HG02759 (cell line): ENCODE data around the gene SLC6A11.

ENCODE experiments used
- ATAC-seq: cut with Tn5 transposase; IDR thresholded peaks from one replicate; pipeline ENCODE4 v1.9.1; 2021; ENCODE audit warnings: mild to moderate bottlenecking, moderate library complexity; ENCODE audit not compliant: unreplicated experiment

Gene SLC6A11

GRCh38 chr3:10949197-10949596 is 133.2 kb downstream of the SLC6A11 start:
- ATAC-seq: no peak

DNA sequence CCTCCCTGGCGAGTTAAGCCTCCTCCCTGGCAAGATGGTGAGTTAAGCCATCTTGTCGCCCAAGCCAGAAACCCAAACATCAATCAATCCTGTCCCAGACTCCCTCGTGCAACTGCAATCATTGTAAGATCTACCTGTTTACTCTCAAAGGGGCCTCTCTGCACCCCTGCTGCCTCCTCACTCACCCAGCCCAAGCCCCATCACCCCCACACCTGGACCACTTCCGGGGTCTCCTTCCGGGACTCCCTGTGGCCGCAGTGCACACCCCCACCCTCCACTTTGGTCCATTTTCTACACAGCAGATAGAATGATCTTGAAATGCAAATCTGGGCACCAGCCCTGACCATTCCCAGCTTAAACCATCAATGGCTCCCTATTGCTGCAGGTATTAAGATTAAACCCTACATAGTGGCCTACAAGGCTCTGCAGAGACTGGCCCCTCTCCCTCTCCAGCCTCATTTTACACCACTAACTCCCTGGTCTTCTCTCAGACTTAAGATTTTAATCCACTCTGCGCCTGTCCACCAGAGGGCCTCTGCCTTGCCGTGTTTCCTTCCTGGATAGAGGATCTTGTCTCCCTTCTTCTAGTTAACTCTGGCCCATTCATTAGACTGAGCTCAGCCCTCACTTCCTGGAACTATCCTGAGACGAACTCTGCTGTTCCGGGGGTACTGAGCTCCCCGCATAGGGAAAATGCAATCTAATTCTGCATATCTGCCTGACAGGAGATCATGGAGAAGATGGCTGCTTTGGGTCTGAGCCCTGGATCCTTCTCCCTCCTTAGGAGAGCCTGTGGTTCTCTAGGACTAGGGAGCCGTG is 134.7 kb downstream of the SLC6A11 start:
- no peak for ATAC-seq

- no peak for ATAC-seq
Measured at GRCh38 chr3:10951295-10951926, 135.4 kb downstream of the SLC6A11 start.

- no peak for ATAC-seq
Measured at GRCh38 chr3:10952525-10952924, 136.5 kb downstream of the SLC6A11 start.

DNA sequence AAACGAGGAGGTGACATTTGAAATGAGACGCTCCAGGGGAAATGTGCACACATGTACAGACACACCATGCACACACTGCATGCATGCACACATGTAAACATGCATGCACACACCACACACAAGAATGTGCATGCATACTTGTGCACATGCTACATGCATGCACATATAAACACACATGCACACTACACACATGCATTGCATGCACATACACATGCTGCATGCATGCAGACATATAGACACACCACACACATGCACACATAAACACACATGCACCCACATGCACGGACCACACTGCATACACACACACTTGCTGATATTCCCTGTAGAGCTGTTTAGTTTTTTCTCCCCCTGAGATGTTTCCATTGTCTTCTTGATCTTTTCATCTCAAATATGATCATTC is 138.7 kb downstream of the SLC6A11 start:
- ATAC-seq: no peak

GRCh38 chr3:10955711-10956453 is 139.9 kb downstream of the SLC6A11 start:
- no peak for ATAC-seq

- no peak for ATAC-seq
Measured at GRCh38 chr3:10956531-10956930, 140.5 kb downstream of the SLC6A11 start.

DNA sequence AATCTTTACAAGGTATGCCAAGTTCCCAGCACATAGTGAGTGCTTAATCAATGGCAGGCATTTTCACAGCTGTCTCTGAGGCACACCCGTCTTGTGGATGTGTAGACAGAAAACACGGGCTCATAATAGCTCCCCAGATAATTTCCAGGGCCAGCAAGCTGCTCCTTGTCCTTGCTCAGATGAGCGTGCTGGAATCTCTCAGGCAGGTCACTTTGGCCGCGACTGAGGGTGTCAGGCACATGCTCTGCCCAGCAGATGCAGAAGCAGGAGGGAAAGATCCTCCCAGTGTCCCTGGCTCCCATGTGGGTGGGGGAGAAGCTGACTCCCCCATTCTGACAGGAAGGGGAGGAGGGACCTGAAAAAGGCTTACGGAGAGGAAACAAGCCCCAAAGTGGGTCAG is 141.0 kb downstream of the SLC6A11 start:
- ATAC-seq: no peak

DNA sequence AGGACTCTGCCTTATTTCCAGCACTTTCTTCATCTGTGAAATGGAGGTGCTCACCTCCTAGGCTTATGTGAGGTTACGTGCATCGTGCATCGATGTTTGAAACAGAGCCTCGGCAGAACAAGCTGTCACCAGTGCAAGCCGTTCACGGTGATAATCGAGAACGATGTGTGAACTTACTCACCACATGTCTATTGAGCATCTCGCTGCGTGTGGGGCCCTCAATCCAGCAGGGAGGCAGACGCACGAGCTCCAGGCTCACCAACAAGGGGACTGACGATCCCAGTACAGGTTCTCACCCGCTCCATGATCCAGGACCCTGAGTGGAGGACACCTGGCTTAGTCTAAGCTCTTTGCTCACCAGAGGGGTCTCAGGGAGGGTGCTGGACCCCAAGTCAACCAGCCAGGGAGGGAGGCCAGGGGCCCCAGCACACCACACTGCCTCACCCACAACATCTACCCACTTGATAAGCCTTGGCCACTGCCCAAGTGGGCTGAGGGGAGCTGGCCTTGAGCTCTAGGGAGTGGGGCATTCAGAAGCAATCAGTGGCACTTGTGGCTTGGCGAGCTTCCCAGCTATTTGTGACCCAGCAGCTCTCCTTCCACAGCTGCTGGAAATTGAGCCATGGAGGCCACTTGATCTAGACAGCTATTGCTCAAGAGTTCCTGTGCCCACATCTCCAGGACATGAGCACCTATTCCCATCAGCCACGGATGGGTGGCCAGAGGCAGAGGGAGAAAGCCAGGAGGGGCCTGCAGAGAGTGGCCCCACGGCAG is 142.1 kb downstream of the SLC6A11 start:
- ATAC-seq: no peak

- no peak for ATAC-seq
Measured at GRCh38 chr3:10960255-10960654, 144.2 kb downstream of the SLC6A11 start.

- ATAC-seq: no peak
Measured at GRCh38 chr3:10961921-10962320, 145.9 kb downstream of the SLC6A11 start.

DNA sequence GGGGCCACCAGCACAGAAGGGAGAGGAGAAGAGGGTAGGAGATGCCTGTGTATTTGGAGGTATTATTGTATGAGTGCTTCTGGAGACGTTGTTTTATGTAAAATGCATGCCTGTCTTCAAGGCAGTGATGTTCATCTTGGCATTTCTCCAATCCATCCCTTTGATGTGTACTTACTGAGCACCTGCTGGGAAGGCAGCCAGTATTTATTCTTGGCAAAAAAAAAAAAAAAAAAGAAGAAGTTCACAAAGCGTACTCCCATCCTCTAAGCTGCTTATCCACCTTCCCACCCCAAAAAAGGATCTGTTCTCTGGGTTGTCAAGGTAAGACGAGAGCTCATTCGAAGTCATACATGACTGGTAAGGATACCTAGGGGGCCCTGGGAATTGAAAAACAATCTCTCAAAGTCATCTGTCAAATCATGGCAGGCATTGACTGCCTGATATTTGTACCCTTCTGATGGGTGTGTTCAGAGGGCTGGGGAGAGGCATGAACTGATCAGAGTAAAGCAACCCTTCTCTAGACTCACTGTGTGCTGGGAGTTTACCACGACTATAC is 146.5 kb downstream of the SLC6A11 start:
- no peak for ATAC-seq

GRCh38 chr3:10964537-10965167 is 148.6 kb downstream of the SLC6A11 start:
- ATAC-seq: no peak

- no peak for ATAC-seq
Measured at GRCh38 chr3:10968401-10968800, 152.4 kb downstream of the SLC6A11 start.

DNA sequence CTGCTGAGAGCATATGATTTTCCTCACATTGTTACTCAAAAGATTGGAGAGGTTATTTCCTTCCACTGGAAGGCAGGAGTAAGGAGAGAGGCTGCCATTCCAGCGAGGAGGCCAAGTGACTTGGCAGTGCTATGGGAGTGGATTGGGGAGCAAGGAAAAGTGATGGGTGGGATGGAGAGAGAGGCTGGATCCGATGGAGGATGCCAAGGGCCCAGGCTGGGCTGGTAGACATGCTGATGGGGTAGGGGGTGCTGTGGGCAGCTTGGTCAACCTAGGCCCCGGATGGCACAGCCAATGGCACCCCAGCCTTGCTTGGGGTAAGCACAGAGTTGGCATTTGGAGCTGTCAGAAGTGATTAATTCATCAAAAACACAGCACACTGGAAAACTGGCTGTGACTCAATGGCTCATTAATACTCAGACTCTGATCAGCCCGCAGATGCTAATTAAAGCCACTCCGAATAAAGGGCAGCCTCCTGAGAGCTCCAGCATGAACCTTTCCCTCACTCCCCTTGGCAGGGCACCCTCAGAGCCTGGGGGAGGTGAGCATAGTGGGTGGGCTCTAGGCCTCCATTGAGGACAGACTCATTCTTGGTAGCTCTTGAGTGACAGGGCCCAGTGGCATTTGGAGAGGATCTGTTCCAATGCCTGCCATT is 154.4 kb downstream of the SLC6A11 start:
- ATAC-seq: no peak

DNA sequence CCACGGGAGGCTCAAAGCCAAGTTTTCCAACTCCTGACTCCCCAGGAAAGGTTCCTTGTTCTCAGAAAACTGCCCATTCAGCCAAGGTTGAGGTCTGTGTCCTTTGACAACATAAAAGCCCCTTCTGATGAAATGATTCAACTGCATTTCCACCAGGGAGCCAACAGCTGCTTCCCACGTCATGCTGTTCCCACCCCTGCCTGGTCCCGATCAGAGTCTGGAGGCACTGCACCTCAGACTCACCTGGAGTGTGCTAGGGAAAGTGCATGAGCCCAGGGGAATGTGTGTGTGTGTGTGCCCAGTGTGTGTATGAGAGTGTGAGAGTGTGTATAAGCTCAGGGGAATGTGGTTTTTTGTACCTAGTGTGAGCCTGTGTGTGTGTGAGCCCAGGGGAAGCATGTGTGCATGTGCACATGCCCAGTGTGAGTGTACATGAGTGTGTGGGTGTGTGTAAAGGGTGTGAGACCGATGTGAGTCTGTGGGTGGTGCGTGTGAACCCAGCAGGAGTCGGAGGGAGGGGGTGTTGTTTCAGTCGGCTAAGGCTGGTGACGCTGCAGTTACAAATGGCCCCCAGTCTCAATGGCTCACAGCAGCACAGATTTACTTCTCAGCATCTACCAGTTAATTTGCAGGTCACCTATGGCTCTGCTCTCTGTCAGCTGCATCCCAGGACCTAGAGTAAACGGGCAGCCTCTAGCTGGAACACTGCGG is 156.2 kb downstream of the SLC6A11 start:
- no peak for ATAC-seq

DNA sequence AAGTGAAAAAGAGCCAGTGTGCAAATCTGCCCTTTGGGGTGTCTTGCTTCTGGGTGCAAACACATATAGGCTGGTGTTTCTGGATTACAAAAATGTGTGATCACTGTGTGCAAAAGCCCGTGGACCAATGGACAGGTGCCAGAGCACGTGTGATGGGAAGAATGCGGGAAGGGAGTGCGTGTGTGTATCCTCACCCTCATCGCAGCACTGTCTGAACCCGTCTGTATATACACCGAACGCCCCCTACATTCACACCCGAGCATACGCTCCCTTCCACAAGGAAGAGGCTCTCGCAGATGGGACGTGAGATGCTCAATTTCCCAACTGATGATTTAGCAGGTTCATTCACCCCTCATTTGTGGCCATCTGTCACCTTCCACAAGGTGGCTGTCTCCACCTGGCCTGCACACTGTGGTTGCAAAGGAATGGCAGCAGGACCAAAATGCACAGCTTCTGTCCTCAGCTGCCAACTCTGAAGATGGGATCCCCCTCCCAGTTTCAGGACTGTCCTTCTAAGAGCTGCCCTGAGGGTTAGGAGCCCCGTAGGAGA is 157.1 kb downstream of the SLC6A11 start:
- no peak for ATAC-seq

DNA sequence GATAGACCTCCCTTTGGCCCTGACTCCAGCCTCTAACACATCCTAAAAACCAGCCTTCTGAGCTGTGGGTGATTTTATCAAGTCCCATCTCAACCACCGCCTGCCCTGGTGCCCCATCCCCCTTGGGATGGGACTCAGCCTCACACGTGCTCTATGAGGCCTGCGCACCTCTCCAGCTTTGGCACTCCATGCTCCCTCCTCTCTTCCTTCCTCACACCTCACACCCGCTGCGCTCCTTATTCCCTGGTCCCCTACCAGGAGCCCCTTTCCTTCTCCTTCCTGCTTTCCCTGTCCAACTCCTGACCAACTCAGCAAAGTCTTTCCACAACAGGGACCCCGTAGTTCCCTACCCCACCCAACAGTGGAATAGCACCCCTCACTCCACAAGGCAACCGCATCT is 158.1 kb downstream of the SLC6A11 start:
- no peak for ATAC-seq
